Endothelial cell of umbilical vein (primary cell): Measurements from ENCODE around the gene SAE1. TPM values are rescaled to one million over a fixed set of nuclear protein-coding genes. Genes with fewer than 3 reads are reported as not detected.

Experiments
- BruUV-seq: library from RNA; stranded (reverse); fragments of 400-500 nt; replicated peaks from 2 replicates; lab custom pipeline; 2021; lab: Mats Ljungman, UMichigan
- CTCF ChIA-PET: fragments of 300-600, 350-600 bp; sonication (Branson Sonifier 250); formaldehyde crosslinking; loops from one replicate; lab custom pipeline; 2021; ENCODE audit warnings: antibody characterized with exemption, inconsistent platforms; lab: Charles Lee
- POLR2A ChIA-PET: fragments of 300-600, 350-600 bp; sonication (Branson Sonifier 250); formaldehyde crosslinking; loops from one replicate; lab custom pipeline; 2021; ENCODE audit warnings: antibody characterized with exemption, inconsistent platforms; lab: Charles Lee
- DNase-seq: peaks from one replicate; pipeline ENCODE4 v3.0.0-alpha.2; 2011; ENCODE audit warnings: low read depth, low spot score
- FAIRE-seq: peaks from 2 replicates; lab custom pipeline; 2011; peaks lifted over from hg19 to GRCh38; lab: Jason Lieb, UNC
- H2AFZ ChIP-seq: 2 replicates; pipeline ENCODE4 v1.6.0; 2012; ENCODE audit warnings: low read depth, low read length, control low read depth, inconsistent platforms
- H3K27ac ChIP-seq: 2 replicates; pipeline ENCODE4 v1.5.1; 2011; ENCODE audit warnings: low read depth, mild to moderate bottlenecking, control low read depth, low read length, moderate library complexity; ENCODE audit not compliant: insufficient read depth
- H3K27me3 ChIP-seq, 2 experiments: 2 replicates each; pipeline versions ENCODE4 v1.6.0 to v1.6.1; 2011; ENCODE audit warnings: low read length in 2 of 2, mixed read lengths in 1 of 2; ENCODE audit not compliant: control insufficient read depth in 2 of 2, insufficient read depth in 2 of 2
- H3K36me3 ChIP-seq, 2 experiments: 2 replicates in 1 of 2; 3 replicates in 1 of 2; pipeline ENCODE4 v1.5.1; 2011; ENCODE audit warnings: low read length in 2 of 2, mild to moderate bottlenecking in 1 of 2, moderate library complexity in 1 of 2; ENCODE audit not compliant: control insufficient read depth in 2 of 2, insufficient read depth in 2 of 2; ENCODE audit errors: extremely low read depth in 1 of 2
- H3K4me1 ChIP-seq: 3 replicates; pipeline ENCODE4 v1.5.1; 2011; ENCODE audit warnings: mild to moderate bottlenecking, low read length; ENCODE audit not compliant: control insufficient read depth, insufficient read depth; ENCODE audit errors: extremely low read depth
- H3K4me2 ChIP-seq: 2 replicates; pipeline ENCODE4 v1.6.1; 2011; ENCODE audit warnings: low read length, control low read depth, mixed read lengths; ENCODE audit not compliant: insufficient read depth
- H3K4me3 ChIP-seq, 3 experiments: fragments of 200-600 bp in 1 of 3; sonication (generic), shearing (Covaris generic) in 1 of 3; replicated peaks in 1 of 3; 2 replicates each; pipeline ENCODE4 v1.5.1; 2011 to 2016; ENCODE audit warnings: control low read depth in 3 of 3, low read length in 3 of 3, mild to moderate bottlenecking in 2 of 3, inconsistent platforms in 1 of 3, low read depth in 1 of 3, moderate library complexity in 1 of 3; ENCODE audit not compliant: insufficient read depth in 1 of 3
- H3K79me2 ChIP-seq: 2 replicates; pipeline ENCODE4 v1.6.0; 2012; ENCODE audit warnings: low read length, inconsistent platforms; ENCODE audit not compliant: control insufficient read depth, insufficient read depth
- H3K9ac ChIP-seq: replicated peaks from 2 replicates; pipeline ENCODE3; 2011; ENCODE audit warnings: low read length, control low read depth; ENCODE audit not compliant: insufficient read depth; ENCODE audit errors: extremely low read depth
- H3K9me1 ChIP-seq: replicated peaks from 3 replicates; pipeline ENCODE4 v1.6.0; 2011; ENCODE audit warnings: mild to moderate bottlenecking, low read length; ENCODE audit not compliant: control insufficient read depth, insufficient read depth; ENCODE audit errors: extremely low read depth
- H3K9me3 ChIP-seq: replicated peaks from 2 replicates; pipeline ENCODE4 v1.5.1; 2012; ENCODE audit warnings: low read length, inconsistent platforms; ENCODE audit not compliant: control insufficient read depth, insufficient read depth
- H4K20me1 ChIP-seq: replicated peaks from 2 replicates; pipeline ENCODE3; 2011; ENCODE audit warnings: mild to moderate bottlenecking, low read length; ENCODE audit not compliant: control insufficient read depth, insufficient read depth; ENCODE audit errors: extremely low read depth
- CTCF ChIP-seq, 2 donors: IDR thresholded peaks; 1 replicate in 1 of 2; 2 replicates in 1 of 2; pipeline ENCODE4 v1.5.1; 2011; ENCODE audit warnings: low read length in 2 of 2, mild to moderate bottlenecking in 2 of 2, moderate library complexity in 2 of 2, control low read depth in 1 of 2, inconsistent platforms in 1 of 2, low read depth in 1 of 2; ENCODE audit not compliant: insufficient read depth in 1 of 2; ENCODE audit errors: extremely low read depth in 1 of 2
- EZH2 ChIP-seq: IDR thresholded peaks from 2 replicates; pipeline ENCODE4 v1.6.1; 2012; ENCODE audit warnings: borderline replicate concordance, low read depth, mild to moderate bottlenecking, moderate library complexity, low read length, inconsistent platforms; ENCODE audit not compliant: severe bottlenecking
- FOS ChIP-seq: IDR thresholded peaks from 2 replicates; pipeline ENCODE4 v1.6.1; 2011; ENCODE audit warnings: mild to moderate bottlenecking, low read length, moderate library complexity, borderline replicate concordance; ENCODE audit not compliant: insufficient read depth
- GATA2 ChIP-seq: IDR thresholded peaks from 2 replicates; pipeline ENCODE4 v1.7.0; 2011; ENCODE audit warnings: low read depth, mild to moderate bottlenecking, moderate library complexity, mixed read lengths, low read length; ENCODE audit not compliant: insufficient read length, insufficient read depth
- JUN ChIP-seq: IDR thresholded peaks from 2 replicates; pipeline ENCODE4 v1.6.1; 2011; ENCODE audit warnings: borderline replicate concordance, low read depth; ENCODE audit not compliant: insufficient read length, insufficient read depth
- MAX ChIP-seq: IDR thresholded peaks from 2 replicates; pipeline ENCODE4 v1.6.1; 2011; ENCODE audit not compliant: insufficient read depth, insufficient read length
- MYC ChIP-seq: IDR thresholded peaks from one replicate; pipeline ENCODE4 v1.6.1; 2011; ENCODE audit warnings: mild to moderate bottlenecking, low read depth, low read length
- POLR2A ChIP-seq: IDR thresholded peaks from 2 replicates; pipeline ENCODE4 v1.6.1; 2012; ENCODE audit warnings: low read depth, mild to moderate bottlenecking, control low read depth, low read length
- POLR2AphosphoS5 ChIP-seq: IDR thresholded peaks from 2 replicates; pipeline ENCODE4 v1.6.1; 2012; ENCODE audit warnings: low read depth, mild to moderate bottlenecking, control low read depth, low read length, moderate library complexity; ENCODE audit not compliant: insufficient read depth
- dilution Hi-C: fragments of 300-500 bp; cut with MboI; formaldehyde crosslinking; loops from one replicate; pipeline ENCODE4 v1.15.0; 2019; ENCODE audit warnings: low sequenced_read_pairs; ENCODE audit not compliant: extremely low pct_ligation_motif_present
- intact Hi-C: fragments of 100-400 bp; cut with micrococcal nuclease; formaldehyde crosslinking; loops from one replicate; pipeline ENCODE4 v1.10.0; 2022
- polyA plus RNA-seq, 4 experiments: library from polyadenylated mRNA; depleted of rRNA in 3 of 4; stranded (reverse) in 3 of 4; unstranded in 1 of 4; fragments of >200 nt; gene quantifications; 2 replicates each; pipeline versions ENCODE4 v1.2.1 to v1.2.3, GENCODE V29; 2011 to 2012; ENCODE audit warnings: missing spikeins in 1 of 4
- total RNA-seq: library from RNA; stranded (reverse); gene quantifications from 2 replicates; pipeline ENCODE4 v1.2.3, GENCODE V29; 2021

The SAE1 gene
- total and polyA plus RNA-seq, 2 donors (not counting 3 experiments of a cell fraction or from before 2014, with no cell fraction given), result 165 to 219 TPM

- no peaks in the 10 kb centered on the region for H3K9me1 ChIP-seq
- ChIA-PET CTCF (interaction anchor here (0.6 to 8.3 kb wide), 12 partner anchors 9 to 115 kb away, joined by 3 to 533 read pairs (median 6); partner anchors contain the start of gene CCDC9), POLR2A (interaction anchor here (1.0 to 1.8 kb wide), 4 partner anchors 13 to 86 kb away, joined by 6 to 9 read pairs (median 8); partner anchors contain the start of gene CCDC9)
- DNase-seq, result peak; percentile 37
- no peaks in the 10 kb centered on the region for H3K27me3 ChIP-seq
- dilution Hi-C loops (no loop called here), intact Hi-C loops (loop anchor here (5.0 kb wide), 2 partner anchors 206 to 386 kb away; no protein-coding TSS in a partner anchor)
- H3K4me1 ChIP-seq, result peaks cover 21% of the 10 kb centered on the region
- no peaks in the 10 kb centered on the region for H3K36me3 ChIP-seq
- peak overlapping the region; percentile 74 for H2AFZ ChIP-seq
- no peaks in the 10 kb centered on the region for H3K9me3 ChIP-seq
- H3K79me2 ChIP-seq, result no peaks in the 10 kb centered on the region
- no peak for FAIRE-seq
- H3K9ac ChIP-seq, result peak overlapping the region; percentile 41
- TSS peak; percentile 59 for BruUV-seq
- H3K4me2 ChIP-seq, result peak overlapping the region; percentile 79
- TF ChIP-seq JUN (no peak), MYC (no peak), MAX (no peak), FOS (no peak), EZH2 (no peak), GATA2 (no peak), POLR2A (no peak), CTCF (IDR thresholded peaks at IDR 0.05; ENCODE audit: extremely low read depth in 1 of 2, insufficient read depth in 1 of 2, low read depth in 1 of 2, low read length in 2 of 2) (no peak), POLR2AphosphoS5 (no peak)
- H3K27ac ChIP-seq, result peak overlapping the region; percentile 49
- no peak overlapping the region for H3K4me3 ChIP-seq
- H4K20me1 ChIP-seq, result no peaks in the 10 kb centered on the region
These were observed 112.7 kb downstream of the SAE1 start for GRCh38 chr19:47243364-47243775.
